GM19324 (cell line): ENCODE measurements around the gene PCYT2.

Experiments
- ATAC-seq: cut with Tn5 transposase; IDR thresholded peaks from one replicate; pipeline ENCODE4 v1.9.1; 2021; ENCODE audit warnings: mild to moderate bottlenecking, moderate library complexity; ENCODE audit not compliant: unreplicated experiment, low FRiP score

Gene PCYT2

GRCh38 chr17:81859906-81860755 is 51.1 kb downstream of the PCYT2 start, which contains the start of gene P4HB:
Gene P4HB, minus strand, starts transcription at chr17:81860535. Its CDS starts 64 bp downstream, at chr17:81860471.
- ATAC-seq: peak; percentile 86

GRCh38 chr17:81858967-81859905 is 52.0 kb downstream of the PCYT2 start:
- no peak for ATAC-seq

GRCh38 chr17:81858170-81858966 is 52.8 kb downstream of the PCYT2 start:
- ATAC-seq: no peak

GRCh38 chr17:81854974-81855774 is 56.0 kb downstream of the PCYT2 start:
- ATAC-seq: no peak

GRCh38 chr17:81852237-81852636 is 59.0 kb downstream of the PCYT2 start:
- ATAC-seq: no peak

GRCh38 chr17:81851423-81851822 is 59.8 kb downstream of the PCYT2 start:
- no peak for ATAC-seq
